Islet of Langerhans (tissue), 1 donor: ENCODE results near the gene ACTL8.

Experiments
- FAIRE-seq: peaks from one replicate; lab custom pipeline; 2011; peaks lifted over from hg19 to GRCh38; lab: Jason Lieb, UNC

ACTL8 gene

DNA sequence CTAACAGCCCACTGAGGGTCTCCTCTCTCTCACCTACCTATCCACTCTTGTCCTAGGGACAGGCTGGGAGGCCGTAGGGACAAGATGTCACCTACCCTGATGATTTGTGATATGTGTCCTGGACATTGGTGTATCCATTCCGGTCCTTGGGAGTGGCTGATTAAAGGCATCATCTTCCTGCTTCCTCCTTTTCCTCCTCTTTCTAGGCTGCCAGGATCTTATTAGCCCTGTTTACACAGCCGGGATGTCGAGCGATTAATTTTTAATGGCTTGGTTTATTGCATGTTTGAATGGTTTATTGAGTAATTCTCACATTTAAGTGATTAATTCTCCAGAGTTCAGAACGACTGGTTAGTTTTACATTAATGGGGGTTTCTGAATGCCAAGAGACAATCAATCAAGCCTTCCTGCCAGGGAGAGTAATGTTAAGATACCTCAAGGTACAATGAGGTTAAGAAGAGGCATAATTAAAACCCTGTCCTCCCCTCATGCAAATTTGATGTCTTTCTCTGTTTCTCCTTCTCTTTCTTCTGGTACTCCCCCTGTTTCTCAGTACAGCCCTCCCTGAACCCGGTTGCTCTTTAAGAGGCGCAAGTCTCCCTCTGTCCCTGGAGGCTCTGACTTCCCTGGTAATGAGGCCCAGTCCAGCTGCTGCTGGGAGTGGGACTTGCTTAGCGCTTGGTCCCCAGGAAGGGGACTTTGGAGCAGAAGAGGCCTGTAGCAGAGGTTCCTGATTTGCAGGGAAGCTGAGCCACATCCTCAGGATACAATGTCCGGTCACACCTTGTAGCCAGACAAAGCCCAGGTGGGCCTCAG, 50.9 kb downstream of the ACTL8 start:
- FAIRE-seq, result no peak

GRCh38 chr1:17808816-17809215, 53.7 kb downstream of the ACTL8 start:
- no peak for FAIRE-seq

GRCh38 chr1:17810668-17811067, 55.5 kb downstream of the ACTL8 start:
- FAIRE-seq, result no peak

- FAIRE-seq, result no peak
Observed at GRCh38 chr1:17816511-17816910, 61.4 kb downstream of the ACTL8 start.

DNA sequence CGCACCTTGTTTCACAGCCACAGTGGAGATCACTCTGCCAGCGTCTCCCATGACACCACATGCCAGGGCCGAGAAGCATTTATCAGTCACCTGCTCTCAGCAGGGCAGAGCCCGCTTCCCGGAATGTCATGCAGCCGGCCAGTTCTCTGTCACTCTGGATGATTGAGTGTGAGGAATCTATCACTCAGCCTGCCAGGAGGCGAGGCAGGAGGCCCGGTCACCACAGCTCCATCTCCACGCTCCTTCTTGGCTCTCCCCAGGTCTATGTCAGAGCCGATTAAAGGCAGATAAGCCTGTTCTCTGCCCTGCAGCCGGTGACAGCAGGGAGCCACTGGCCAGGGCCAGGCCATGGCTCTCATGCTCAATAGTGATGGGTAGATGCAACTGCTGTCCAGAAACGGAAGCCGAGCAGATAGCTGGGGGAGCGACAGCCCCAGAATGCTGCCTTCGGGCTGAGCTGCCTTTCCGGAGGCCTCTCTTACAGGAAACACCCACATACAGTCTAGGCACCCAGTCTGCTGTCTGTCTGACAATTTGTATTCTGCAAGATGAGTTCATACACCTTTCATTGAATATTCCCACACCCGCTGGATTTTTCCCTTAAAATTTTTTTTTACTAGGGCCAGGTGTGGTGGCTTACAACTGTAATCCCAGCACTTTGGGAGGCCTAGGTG, 64.1 kb downstream of the ACTL8 start:
- FAIRE-seq, result no peak

DNA sequence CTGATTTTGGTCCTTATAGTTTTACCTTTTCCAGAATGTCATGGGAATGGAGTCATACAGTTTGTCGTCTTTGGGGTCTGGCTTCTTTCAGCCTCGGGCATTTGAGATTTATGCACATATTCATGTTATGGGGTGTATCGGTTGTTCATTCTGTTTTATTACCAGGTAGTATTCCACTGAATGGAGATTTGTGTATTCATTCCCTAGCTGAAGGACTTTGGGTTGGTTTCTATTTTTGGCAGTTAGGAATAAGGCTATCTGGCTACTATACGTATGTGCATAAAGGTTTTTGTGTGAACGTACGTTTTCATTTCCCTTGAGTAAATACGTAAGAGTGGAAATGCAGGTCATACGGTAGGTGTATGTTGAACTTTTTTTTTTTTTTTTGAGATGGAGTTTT, 65.1 kb downstream of the ACTL8 start:
- no peak for FAIRE-seq

- no peak for FAIRE-seq
Observed at GRCh38 chr1:17822741-17823426, 67.8 kb downstream of the ACTL8 start.

DNA sequence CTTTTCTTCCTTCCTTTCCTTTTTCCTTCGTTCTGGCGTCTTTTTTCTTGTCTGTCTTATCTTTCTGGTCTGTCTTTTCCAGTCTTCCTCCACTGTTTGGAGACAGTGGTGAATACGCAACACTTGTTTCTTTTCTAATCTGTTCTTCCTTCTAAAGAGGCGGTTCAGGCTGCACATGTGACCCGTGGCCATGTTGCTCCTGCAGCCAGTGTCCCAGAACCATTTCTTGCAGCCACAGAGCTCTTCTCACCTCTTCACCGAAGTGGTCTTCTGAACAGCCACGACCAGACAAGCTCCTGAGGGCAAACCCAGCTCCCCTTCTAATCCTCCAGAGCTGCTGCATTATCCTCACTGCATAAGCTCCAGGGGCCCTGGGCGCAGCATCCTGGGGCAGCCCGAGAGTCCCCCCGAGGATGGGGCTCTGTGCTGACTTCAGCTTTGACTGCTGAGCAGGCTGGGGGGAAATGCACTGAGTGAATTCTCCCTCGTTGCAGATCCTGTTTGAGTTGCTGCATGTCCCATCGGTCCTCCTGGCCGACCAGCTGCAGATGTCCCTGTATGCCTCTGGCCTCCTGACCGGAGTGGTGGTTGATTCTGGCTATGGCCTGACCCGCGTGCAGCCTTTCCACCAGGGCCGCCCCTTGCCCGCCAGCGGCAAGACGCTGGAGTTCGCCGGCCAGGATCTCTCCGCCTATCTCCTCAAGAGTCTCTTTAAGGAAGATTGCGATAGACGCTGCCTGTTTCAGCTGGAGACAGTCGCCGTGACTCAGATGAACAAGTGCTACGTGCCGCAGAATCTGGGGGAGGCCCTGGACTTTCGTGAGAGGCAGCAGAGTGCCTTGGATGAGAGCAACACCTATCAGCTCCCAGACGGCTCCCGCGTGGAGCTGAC, 70.4 kb downstream of the ACTL8 start:
- no peak for FAIRE-seq

DNA sequence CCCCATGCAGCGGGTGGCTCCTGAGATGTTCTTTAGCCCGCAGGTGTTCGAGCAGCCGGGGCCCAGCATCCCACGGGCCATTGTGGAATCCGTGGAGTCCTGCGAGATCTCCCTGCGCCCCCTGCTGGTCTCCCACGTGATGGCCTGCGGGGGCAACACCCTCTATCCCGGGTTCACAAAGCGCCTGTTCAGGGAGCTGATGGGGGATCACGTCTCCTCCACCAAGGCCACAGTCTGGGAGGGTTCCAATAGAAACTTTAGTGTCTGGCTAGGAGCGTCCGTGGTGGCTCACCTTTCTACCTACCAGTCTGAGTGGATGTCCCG, 71.0 kb downstream of the ACTL8 start:
- FAIRE-seq, result no peak

DNA sequence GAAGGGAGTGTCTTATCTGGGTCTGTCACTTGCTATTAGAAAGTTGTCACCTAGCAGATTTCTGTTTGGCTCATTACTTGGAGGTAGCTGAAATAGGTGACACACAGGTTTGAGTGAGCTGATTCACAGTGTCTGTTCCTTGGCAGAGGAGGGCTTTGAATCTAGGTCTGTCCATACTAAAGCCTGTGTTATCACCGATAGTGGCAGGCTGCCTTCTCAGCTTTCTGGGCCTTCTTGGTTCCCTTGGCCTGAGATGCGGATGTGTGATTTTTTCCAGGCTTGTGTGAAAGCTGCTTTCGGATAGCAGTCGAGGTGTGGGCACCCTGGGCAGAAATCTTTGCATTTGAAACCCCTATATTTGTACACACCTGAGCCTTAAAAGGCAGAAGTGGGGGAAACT, 73.9 kb downstream of the ACTL8 start:
- FAIRE-seq, result no peak

GRCh38 chr1:17829579-17829978, 74.4 kb downstream of the ACTL8 start:
- FAIRE-seq, result no peak

DNA sequence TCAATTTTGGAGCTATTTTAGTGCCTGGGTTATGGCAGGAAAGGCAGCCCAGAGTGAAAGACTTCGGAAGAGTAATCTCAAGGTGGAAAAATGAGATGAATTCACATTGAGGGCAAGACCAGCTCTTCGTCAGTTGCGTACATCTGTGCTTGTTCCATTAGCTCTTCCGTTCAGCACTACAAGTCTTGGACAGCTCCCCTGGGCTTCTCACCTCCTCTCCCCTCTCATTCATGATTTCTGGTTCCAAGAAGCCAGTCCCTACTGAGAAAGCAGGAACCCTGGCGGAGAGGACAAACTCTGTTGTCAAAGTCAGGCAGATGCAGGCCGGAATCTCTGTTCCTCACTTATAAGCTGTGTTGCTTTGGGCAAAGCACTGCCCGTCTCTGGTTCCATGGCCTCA, 76.5 kb downstream of the ACTL8 start:
- FAIRE-seq, result no peak

DNA sequence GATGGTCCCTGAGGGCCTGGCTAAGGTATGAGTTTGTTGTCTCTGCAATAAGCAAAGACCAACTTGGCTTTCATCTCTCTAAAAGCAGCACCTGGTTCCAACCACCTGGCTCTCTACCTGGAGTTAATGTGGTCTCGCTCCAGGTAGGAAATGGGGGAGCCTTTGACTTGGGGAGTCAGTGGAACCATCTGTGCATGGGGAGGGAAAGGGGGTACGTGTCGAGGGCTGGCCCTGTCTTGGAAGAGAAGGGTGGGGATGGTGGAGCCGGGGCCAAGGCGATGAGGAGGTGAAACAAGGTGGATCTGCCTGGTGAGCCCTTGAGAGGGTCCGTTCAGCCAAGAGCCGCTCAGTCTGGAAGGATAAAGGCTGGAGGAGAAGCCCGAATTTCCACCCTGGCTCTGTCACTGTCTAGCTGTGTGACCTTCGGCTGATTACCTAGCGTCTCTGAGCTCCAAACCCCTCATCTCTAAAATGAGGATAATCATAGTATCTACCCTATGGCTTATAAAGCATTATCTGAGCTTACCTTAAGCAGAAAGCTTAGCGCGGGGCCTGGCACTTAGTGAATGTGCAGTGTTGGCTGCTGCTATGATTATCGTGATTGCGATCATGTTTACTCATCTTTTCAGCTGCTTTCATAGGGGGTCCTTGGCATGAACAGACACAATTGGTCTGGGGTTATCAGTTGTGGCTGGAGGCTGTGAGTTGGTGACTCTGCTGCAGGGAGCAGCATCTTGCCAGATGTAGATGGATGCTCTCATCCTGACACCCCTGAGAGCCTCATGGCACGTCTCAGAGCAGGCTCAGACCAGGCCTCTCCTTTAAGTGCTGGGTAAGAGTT, 78.7 kb downstream of the ACTL8 start:
- no peak for FAIRE-seq

GRCh38 chr1:17834561-17835100, 79.5 kb downstream of the ACTL8 start:
- no peak for FAIRE-seq

- FAIRE-seq, result no peak
Observed at GRCh38 chr1:17837233-17838030, 82.3 kb downstream of the ACTL8 start.

GRCh38 chr1:17839641-17840196, 84.6 kb downstream of the ACTL8 start:
- FAIRE-seq, result no peak

DNA sequence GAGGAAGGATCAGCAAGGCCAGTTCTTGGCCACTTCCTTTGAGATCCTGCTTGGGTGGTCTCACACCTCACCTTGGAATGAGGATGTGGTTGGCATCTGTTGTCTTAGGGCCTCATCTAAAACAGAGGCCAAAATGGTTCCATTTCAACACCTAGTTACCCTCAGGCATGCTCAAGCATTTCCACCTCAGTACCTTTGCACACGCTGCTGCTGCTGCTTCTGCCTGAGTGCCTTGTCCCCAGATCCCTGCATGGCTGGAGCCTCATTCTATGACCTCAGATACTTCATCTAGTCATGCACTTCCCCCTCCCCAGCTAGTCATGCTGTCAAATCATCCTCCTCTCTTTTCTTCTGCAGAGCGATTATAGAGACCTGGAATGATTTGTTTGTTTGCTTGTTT, 86.8 kb downstream of the ACTL8 start:
- FAIRE-seq, result no peak

DNA sequence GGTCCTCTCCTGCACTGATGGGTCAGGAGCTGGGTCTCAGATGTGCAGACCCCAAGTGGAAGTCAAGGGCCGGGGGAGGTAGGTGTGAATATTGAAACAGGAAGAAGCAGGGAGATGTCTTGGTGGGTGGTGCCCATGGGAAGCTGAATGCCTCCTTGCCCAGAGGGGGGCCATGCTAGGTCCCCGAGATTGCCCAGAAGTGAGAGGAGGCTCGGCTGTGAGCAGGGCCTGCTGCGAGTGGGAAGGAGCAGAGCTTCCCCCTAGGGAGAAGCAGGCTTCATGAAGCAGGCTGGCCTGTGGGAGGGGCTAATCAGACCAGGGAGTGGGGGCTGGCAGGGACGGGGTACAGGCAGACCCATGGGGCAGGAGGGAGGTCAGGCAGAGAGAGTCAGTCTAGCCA, 87.6 kb downstream of the ACTL8 start:
- FAIRE-seq, result no peak

DNA sequence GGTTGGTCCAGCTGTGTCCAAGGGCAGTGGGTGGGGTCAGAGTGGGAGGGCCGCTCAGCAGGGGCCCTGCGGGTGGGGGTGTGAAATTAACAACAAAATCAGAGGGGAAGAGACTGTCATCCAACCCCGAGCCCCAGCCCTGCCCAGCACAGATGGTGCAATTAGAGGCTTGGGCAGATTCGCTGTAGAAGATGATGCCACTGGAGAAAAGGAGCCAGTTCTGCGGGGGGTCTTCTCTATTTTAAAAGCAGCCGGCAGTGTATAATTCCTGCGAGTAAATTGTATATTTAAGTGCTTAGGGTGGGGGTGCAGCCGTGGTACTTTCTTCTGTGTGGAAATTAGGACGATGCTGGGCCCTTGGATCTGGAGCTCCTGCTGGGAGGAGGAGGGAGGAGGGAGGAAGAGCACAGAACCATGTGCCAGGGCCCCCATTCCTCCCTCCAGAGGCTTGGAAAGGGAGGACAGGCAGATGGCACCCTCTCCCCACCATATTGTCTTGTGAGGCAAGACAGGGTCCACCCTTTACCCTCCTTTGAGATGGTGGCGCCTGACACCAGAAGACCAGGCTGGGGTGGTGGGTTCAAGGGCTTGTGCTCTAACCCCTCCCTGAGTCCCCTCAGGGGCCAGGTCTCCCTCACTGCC, 89.2 kb downstream of the ACTL8 start:
- no peak for FAIRE-seq

- no peak for FAIRE-seq
Observed at GRCh38 chr1:17845583-17845982, 90.5 kb downstream of the ACTL8 start.
